Measurements from ENCODE around the gene SCNN1B. TPM values are rescaled to one million over a fixed set of nuclear protein-coding genes. Genes with fewer than 3 reads are reported as not detected.

SCNN1B gene
- total RNA-seq, 1 experiment from 2014 or later = not detected

GRCh38 chr16:23316634-23317265 lies 14.6 kb downstream of the SCNN1B start:
- Mint-ChIP-seq H3K4me1 (ENCODE audit: low read depth, unreplicated experiment) (no peaks in the 10 kb centered on the region), H3K27me3 (ENCODE audit: insufficient read depth, unreplicated experiment) (no peaks in the 10 kb centered on the region), H3K36me3 (ENCODE audit: insufficient read depth, unreplicated experiment) (no peaks in the 10 kb centered on the region), H3K9me3 (ENCODE audit: unreplicated experiment) (no peaks in the 10 kb centered on the region), H3K4me3 (ENCODE audit: unreplicated experiment) (no peak overlapping the region), H3K27ac (ENCODE audit: unreplicated experiment) (no peak overlapping the region)
- Histone ChIP-seq H3K36me3 (ENCODE audit: control insufficient read depth, insufficient read depth, low read length) (no peaks in the 10 kb centered on the region), H3K4me3 (ENCODE audit: low read depth, low read length) (no peak overlapping the region), H3K4me1 (no peaks in the 10 kb centered on the region), H3K27me3 (replicated peaks; ENCODE audit: control insufficient read depth, insufficient read depth, low read length) (no peaks in the 10 kb centered on the region), H3K9me3 (no peaks in the 10 kb centered on the region)
- TF ChIP-seq, protein P1, sequence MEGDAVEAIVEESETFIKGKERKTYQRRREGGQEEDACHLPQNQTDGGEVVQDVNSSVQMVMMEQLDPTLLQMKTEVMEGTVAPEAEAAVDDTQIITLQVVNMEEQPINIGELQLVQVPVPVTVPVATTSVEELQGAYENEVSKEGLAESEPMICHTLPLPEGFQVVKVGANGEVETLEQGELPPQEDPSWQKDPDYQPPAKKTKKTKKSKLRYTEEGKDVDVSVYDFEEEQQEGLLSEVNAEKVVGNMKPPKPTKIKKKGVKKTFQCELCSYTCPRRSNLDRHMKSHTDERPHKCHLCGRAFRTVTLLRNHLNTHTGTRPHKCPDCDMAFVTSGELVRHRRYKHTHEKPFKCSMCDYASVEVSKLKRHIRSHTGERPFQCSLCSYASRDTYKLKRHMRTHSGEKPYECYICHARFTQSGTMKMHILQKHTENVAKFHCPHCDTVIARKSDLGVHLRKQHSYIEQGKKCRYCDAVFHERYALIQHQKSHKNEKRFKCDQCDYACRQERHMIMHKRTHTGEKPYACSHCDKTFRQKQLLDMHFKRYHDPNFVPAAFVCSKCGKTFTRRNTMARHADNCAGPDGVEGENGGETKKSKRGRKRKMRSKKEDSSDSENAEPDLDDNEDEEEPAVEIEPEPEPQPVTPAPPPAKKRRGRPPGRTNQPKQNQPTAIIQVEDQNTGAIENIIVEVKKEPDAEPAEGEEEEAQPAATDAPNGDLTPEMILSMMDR (IDR thresholded peaks at IDR 0.05; ENCODE audit: insufficient read depth in 1 of 2, low read depth in 1 of 2, low read length in 1 of 2, severe bottlenecking in 1 of 2, unreplicated experiment in 1 of 2) = no peak
- BruUV-seq (replicated peaks) = no TSS peak
- POLR2A ChIA-PET = no interaction called here
- CTCF ChIA-PET = no interaction called here
- intact Hi-C loops (cut with micrococcal nuclease; ENCODE audit: unreplicated experiment) = no loop called here
- DNase-seq = no peak

DNA sequence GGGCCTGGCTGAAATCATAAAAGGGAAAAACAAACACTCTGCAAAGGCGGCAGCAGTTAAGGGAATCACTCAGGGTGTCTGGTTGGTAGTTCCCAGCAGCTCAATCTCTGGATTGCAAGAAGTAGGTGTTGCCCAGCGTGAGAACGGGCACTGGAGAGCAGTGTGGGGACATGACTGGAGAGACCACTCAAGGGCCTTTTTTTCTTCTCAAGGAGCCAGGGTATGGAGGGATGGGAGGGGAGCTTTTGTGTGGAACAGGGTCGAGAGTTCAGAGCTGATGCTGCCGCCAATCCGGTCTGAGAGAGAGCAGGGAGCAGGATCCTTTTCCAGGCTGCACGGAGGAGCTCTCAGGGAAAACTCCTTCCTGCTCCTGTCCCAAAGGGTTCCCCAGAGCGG lies 15.2 kb downstream of the SCNN1B start:
- CTCF ChIA-PET = no interaction called here
- no peak overlapping the region for H3K27ac Mint-ChIP-seq (ENCODE audit: unreplicated experiment)
- intact Hi-C loops (cut with micrococcal nuclease; ENCODE audit: unreplicated experiment) = no loop called here

GRCh38 chr16:23317751-23318150 lies 15.6 kb downstream of the SCNN1B start:
- Mint-ChIP-seq H3K4me3 (ENCODE audit: unreplicated experiment) (no peak overlapping the region), H3K27me3 (ENCODE audit: insufficient read depth, unreplicated experiment) (no peaks in the 10 kb centered on the region), H3K4me1 (ENCODE audit: low read depth, unreplicated experiment) (no peaks in the 10 kb centered on the region), H3K9me3 (ENCODE audit: unreplicated experiment) (no peaks in the 10 kb centered on the region), H3K27ac (ENCODE audit: unreplicated experiment) (no peak overlapping the region), H3K36me3 (ENCODE audit: insufficient read depth, unreplicated experiment) (no peaks in the 10 kb centered on the region)
- DNase-seq = no peak
- Histone ChIP-seq H3K9me3 (no peaks in the 10 kb centered on the region), H3K4me1 (no peaks in the 10 kb centered on the region), H3K4me3 (ENCODE audit: low read depth, low read length) (no peak overlapping the region), H3K36me3 (ENCODE audit: control insufficient read depth, insufficient read depth, low read length) (no peaks in the 10 kb centered on the region), H3K27me3 (replicated peaks; ENCODE audit: control insufficient read depth, insufficient read depth, low read length) (no peaks in the 10 kb centered on the region)
- intact Hi-C loops (cut with micrococcal nuclease; ENCODE audit: unreplicated experiment) = no loop called here
- BruUV-seq (replicated peaks) = no TSS peak
- POLR2A ChIA-PET = no interaction called here
- TF ChIP-seq, protein P1 (IDR thresholded peaks at IDR 0.05; ENCODE audit: insufficient read depth in 1 of 2, low read depth in 1 of 2, low read length in 1 of 2, severe bottlenecking in 1 of 2, unreplicated experiment in 1 of 2) = no peak
- CTCF ChIA-PET = no interaction called here

More for the DNA sequence above, 15.2 kb downstream of the SCNN1B start:
- H3K4me3 ChIP-seq (ENCODE audit: low read depth, low read length) = no peak overlapping the region
- H3K27me3 ChIP-seq (replicated peaks; ENCODE audit: control insufficient read depth, insufficient read depth, low read length) = no peaks in the 10 kb centered on the region
- BruUV-seq (replicated peaks) = no TSS peak
- H3K36me3 ChIP-seq (ENCODE audit: control insufficient read depth, insufficient read depth, low read length) = no peaks in the 10 kb centered on the region
- H3K4me1 ChIP-seq = no peaks in the 10 kb centered on the region
- no peaks in the 10 kb centered on the region for H3K27me3 Mint-ChIP-seq (ENCODE audit: insufficient read depth, unreplicated experiment)
- no peaks in the 10 kb centered on the region for H3K36me3 Mint-ChIP-seq (ENCODE audit: insufficient read depth, unreplicated experiment)
- POLR2A ChIA-PET = no interaction called here
- no peaks in the 10 kb centered on the region for H3K4me1 Mint-ChIP-seq (ENCODE audit: low read depth, unreplicated experiment)
- no peak overlapping the region for H3K4me3 Mint-ChIP-seq (ENCODE audit: unreplicated experiment)
- no peaks in the 10 kb centered on the region for H3K9me3 ChIP-seq
- no peaks in the 10 kb centered on the region for H3K9me3 Mint-ChIP-seq (ENCODE audit: unreplicated experiment)
- TF ChIP-seq, protein P1 (IDR thresholded peaks at IDR 0.05; ENCODE audit: insufficient read depth in 1 of 2, low read depth in 1 of 2, low read length in 1 of 2, severe bottlenecking in 1 of 2, unreplicated experiment in 1 of 2) = no peak
- DNase-seq = no peak
